Measurements from ENCODE around the gene PTGES2. TPM values are rescaled to one million over a fixed set of nuclear protein-coding genes. Genes with fewer than 3 reads are reported as not detected.

Gene PTGES2
- polyA plus RNA-seq, 1 of the 3 experiments (the other 2 are of a cell fraction), result 141 TPM

- H3K27me3 ChIP-seq (ENCODE audit: insufficient read depth), result no peaks in the 10 kb centered on the region
- no peaks in the 10 kb centered on the region for H3K9me3 ChIP-seq
- H3K9ac ChIP-seq, result no peak overlapping the region
- no peak for DNase-seq
- no peaks in the 10 kb centered on the region for H3F3A ChIP-seq (replicated peaks; ENCODE audit: insufficient read depth)
- H3K4me2 ChIP-seq, result no peak overlapping the region
- POLR2A ChIA-PET, result no interaction called here
- no peaks in the 10 kb centered on the region for H3K79me2 ChIP-seq (ENCODE audit: insufficient read depth)
- H3K9me2 ChIP-seq, result no peaks in the 10 kb centered on the region
- no peak overlapping the region for H2AFZ ChIP-seq (ENCODE audit: low read depth)
- no peaks in the 10 kb centered on the region; a peak in 1 of 4 replicates for H3K4me1 ChIP-seq (ENCODE audit: control insufficient read depth in 1 of 2, insufficient read depth in 2 of 2, low read depth in 1 of 2, low read length in 1 of 2)
- no peak overlapping the region for H3K27ac ChIP-seq (ENCODE audit: low read depth in 2 of 2, low read length in 1 of 2)
- WGBS (ENCODE audit: low lambda C conversion rate), result 70% methylated on average over 7 of the region's 8 CpGs
- CTCF ChIA-PET, result interaction anchor here (0.6 to 2.0 kb wide), 2 partner anchors 28 to 519 kb away, joined by 3 to 8 read pairs; no protein-coding TSS in a partner anchor
- H3K36me3 ChIP-seq (replicated peaks in 1 of 2; ENCODE audit: control insufficient read depth in 1 of 2, insufficient read depth in 2 of 2, low read length in 1 of 2), result no peaks in the 10 kb centered on the region
- H3K4me3 ChIP-seq (ENCODE audit: low read depth in 2 of 2, low read length in 1 of 2), result no peak overlapping the region
- no peaks in the 10 kb centered on the region for H4K20me1 ChIP-seq (ENCODE audit: insufficient read depth)
- TF ChIP-seq TEAD4 (IDR thresholded peaks at IDR 0.05; ENCODE audit: borderline replicate concordance, insufficient read depth) (no peak), TCF12 (IDR thresholded peaks at IDR 0.05) (no peak), CHD2 (IDR thresholded peaks at IDR 0.05; ENCODE audit: low read length, partially characterized antibody) (no peak)
These were observed 18.0 kb upstream of the PTGES2 start for GRCh38 chr9:128145536-128145935.

GRCh38 chr9:128144239-128145181 is 17.0 kb upstream of the PTGES2 start:
- no peaks in the 10 kb centered on the region for H3F3A ChIP-seq (replicated peaks; ENCODE audit: insufficient read depth)
- no peaks in the 10 kb centered on the region for H3K36me3 ChIP-seq (replicated peaks in 1 of 2; ENCODE audit: control insufficient read depth in 1 of 2, insufficient read depth in 2 of 2, low read length in 1 of 2)
- H4K20me1 ChIP-seq (ENCODE audit: insufficient read depth), result no peaks in the 10 kb centered on the region
- H3K27me3 ChIP-seq (ENCODE audit: insufficient read depth), result no peaks in the 10 kb centered on the region
- no peak overlapping the region for H3K9ac ChIP-seq
- 78% methylated on average over 16 of the region's 22 CpGs for WGBS (ENCODE audit: low lambda C conversion rate)
- no peaks in the 10 kb centered on the region for H3K79me2 ChIP-seq (ENCODE audit: insufficient read depth)
- TF ChIP-seq SIN3A (IDR thresholded peaks at IDR 0.05; ENCODE audit: borderline replicate concordance, low read depth, low read length) (no peak), CHD2 (IDR thresholded peaks at IDR 0.05; ENCODE audit: low read length, partially characterized antibody) (no peak), GABPA (IDR thresholded peaks at IDR 0.05; ENCODE audit: low read depth) (no peak), FOSL2 (IDR thresholded peaks at IDR 0.05; ENCODE audit: borderline replicate concordance, low read depth) (no peak), SMC3 (IDR thresholded peaks at IDR 0.05; ENCODE audit: low read depth, low read length) (no peak), RFX5 (IDR thresholded peaks at IDR 0.05; ENCODE audit: low read length) (no peak), RAD21 (IDR thresholded peaks at IDR 0.05; ENCODE audit: low read length) (no peak), USF2 (IDR thresholded peaks at IDR 0.05; ENCODE audit: borderline replicate concordance, low read depth, low read length) (no peak), POLR2AphosphoS5 (IDR thresholded peaks at IDR 0.05; ENCODE audit: low read depth, low read length) (no peak), TCF12 (IDR thresholded peaks at IDR 0.05) (no peak), RXRA (IDR thresholded peaks at IDR 0.05; ENCODE audit: borderline replicate concordance, low read depth) (no peak), FOXM1 (IDR thresholded peaks at IDR 0.05; ENCODE audit: low read depth) (no peak), MAX (IDR thresholded peaks at IDR 0.05; ENCODE audit: low read depth) (no peak), YY1 (IDR thresholded peaks at IDR 0.05; ENCODE audit: low read depth) (no peak)
- TF ChIP-seq, protein P1, sequence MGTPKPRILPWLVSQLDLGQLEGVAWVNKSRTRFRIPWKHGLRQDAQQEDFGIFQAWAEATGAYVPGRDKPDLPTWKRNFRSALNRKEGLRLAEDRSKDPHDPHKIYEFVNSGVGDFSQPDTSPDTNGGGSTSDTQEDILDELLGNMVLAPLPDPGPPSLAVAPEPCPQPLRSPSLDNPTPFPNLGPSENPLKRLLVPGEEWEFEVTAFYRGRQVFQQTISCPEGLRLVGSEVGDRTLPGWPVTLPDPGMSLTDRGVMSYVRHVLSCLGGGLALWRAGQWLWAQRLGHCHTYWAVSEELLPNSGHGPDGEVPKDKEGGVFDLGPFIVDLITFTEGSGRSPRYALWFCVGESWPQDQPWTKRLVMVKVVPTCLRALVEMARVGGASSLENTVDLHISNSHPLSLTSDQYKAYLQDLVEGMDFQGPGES (IDR thresholded peaks at IDR 0.05; ENCODE audit: low read depth, low read length), result no peak
- DNase-seq, result no peak
- no peak overlapping the region for H3K4me2 ChIP-seq
- no peaks in the 10 kb centered on the region for H3K9me2 ChIP-seq
- H3K27ac ChIP-seq (ENCODE audit: low read depth in 2 of 2, low read length in 1 of 2), result no peak overlapping the region
- H2AFZ ChIP-seq (ENCODE audit: low read depth), result no peak overlapping the region
- no peaks in the 10 kb centered on the region for H3K4me1 ChIP-seq (ENCODE audit: control insufficient read depth in 1 of 2, insufficient read depth in 2 of 2, low read depth in 1 of 2, low read length in 1 of 2)
- no peak overlapping the region for H3K4me3 ChIP-seq (ENCODE audit: low read depth in 2 of 2, low read length in 1 of 2)
- H3K9me3 ChIP-seq, result no peaks in the 10 kb centered on the region
- ChIA-PET CTCF (interaction anchor here (0.6 to 2.0 kb wide), 2 partner anchors 27 to 518 kb away, joined by 3 to 8 read pairs; no protein-coding TSS in a partner anchor), POLR2A (no interaction called here)
